K562 (cell line): Measurements from ENCODE around the gene ZSWIM4. TPM values are rescaled to one million over a fixed set of nuclear protein-coding genes. Genes with fewer than 3 reads are reported as not detected.

Experiments
- AFF1 ChIP-seq, 2 experiments: fragments of 450-650 bp; IDR thresholded peaks; 2 replicates each; pipeline ENCODE4 v1.6.1; 2018; ENCODE audit warnings: mild to moderate bottlenecking in 2 of 2, low read depth in 1 of 2; ENCODE audit not compliant: partially characterized antibody in 2 of 2
- CCNT2 ChIP-seq: IDR thresholded peaks from 2 replicates; pipeline ENCODE4 v1.6.1; 2011; ENCODE audit warnings: borderline replicate concordance, low read depth, mild to moderate bottlenecking, moderate library complexity, mixed read lengths, low read length; ENCODE audit not compliant: insufficient read length; ENCODE audit errors: extremely low read depth
- CSDE1 ChIP-seq, 2 experiments: fragments of 450-650 bp; IDR thresholded peaks; 2 replicates each; pipeline ENCODE4 v1.6.1; 2016; ENCODE audit warnings: mild to moderate bottlenecking in 1 of 2
- CXXC5 ChIP-seq: fragments of 250-450 bp; sonication (Bioruptor Pico); IDR thresholded peaks from 2 replicates; pipeline ENCODE4 v1.8.0; 2022; ENCODE audit warnings: inconsistent platforms, mild to moderate bottlenecking, moderate library complexity
- EP400 ChIP-seq: fragments of 450-650 bp; IDR thresholded peaks from 2 replicates; pipeline ENCODE4 v1.6.1; 2017; ENCODE audit warnings: antibody characterized with exemption, mild to moderate bottlenecking, moderate library complexity
- FOXK2 ChIP-seq, 2 experiments: fragments of 450-650 bp; IDR thresholded peaks in 1 of 2; conservative IDR thresholded peaks in 1 of 2; 2 replicates each; pipeline ENCODE4 v1.6.1; 2016; ENCODE audit warnings: low read depth in 2 of 2, mild to moderate bottlenecking in 1 of 2
- FOXM1 ChIP-seq, 2 experiments: fragments of 450-650 bp in 1 of 2; sonication (generic) in 1 of 2; formaldehyde crosslinking in 1 of 2; IDR thresholded peaks; 2 replicates each; pipeline versions ENCODE4 v1.6.1 to v1.9.0; 2017 to 2022; ENCODE audit warnings: low read depth in 2 of 2, mild to moderate bottlenecking in 2 of 2, missing genetic modification reagents in 1 of 2, moderate library complexity in 1 of 2
- HNRNPUL1 ChIP-seq: fragments of 200-400 bp; formaldehyde crosslinking; IDR thresholded peaks from 2 replicates; pipeline ENCODE4 v1.6.1; 2017; ENCODE audit warnings: low read length
- KDM2B ChIP-seq: fragments of 250-450 bp; sonication (Bioruptor Pico); IDR thresholded peaks from 2 replicates; pipeline ENCODE4 v1.8.0; 2021; ENCODE audit warnings: mild to moderate bottlenecking, moderate library complexity
- POU5F1 ChIP-seq: fragments of 150-350 bp; IDR thresholded peaks from 2 replicates; pipeline ENCODE4 v1.6.1; 2014; ENCODE audit warnings: borderline replicate concordance, low read length, low read depth, mild to moderate bottlenecking; ENCODE audit not compliant: partially characterized antibody
- SOX6 ChIP-seq: fragments of 450-650 bp; IDR thresholded peaks from 2 replicates; pipeline ENCODE4 v1.6.1; 2014; ENCODE audit warnings: mild to moderate bottlenecking
- SP1 ChIP-seq: sonication (generic); formaldehyde crosslinking; IDR thresholded peaks from 2 replicates; pipeline ENCODE4 v1.8.1; 2022; ENCODE audit warnings: mild to moderate bottlenecking, missing genetic modification reagents
- USF1 ChIP-seq: sonication (generic); formaldehyde crosslinking; IDR thresholded peaks from 2 replicates; pipeline ENCODE4 v1.9.0; 2022; ENCODE audit warnings: mild to moderate bottlenecking, missing genetic modification reagents
- YY1 ChIP-seq, 3 experiments: IDR thresholded peaks; 2 replicates each; pipeline ENCODE4 v1.6.1; 2011; ENCODE audit warnings: low read length in 2 of 3, mild to moderate bottlenecking in 2 of 3, moderate library complexity in 2 of 3, borderline replicate concordance in 1 of 3, control low read depth in 1 of 3, low read depth in 1 of 3; ENCODE audit not compliant: insufficient read depth in 3 of 3, insufficient replicate concordance in 2 of 3, control insufficient read depth in 1 of 3, insufficient read length in 1 of 3; ENCODE audit errors: extremely low read depth in 1 of 3
- ZEB2 ChIP-seq: fragments of 450-650 bp; IDR thresholded peaks from 2 replicates; pipeline ENCODE4 v1.6.1; 2016
- ZNF274 ChIP-seq: IDR thresholded peaks from 2 replicates; pipeline ENCODE4 v1.6.1; 2011; ENCODE audit warnings: low read depth, mild to moderate bottlenecking, low read length, moderate library complexity, borderline replicate concordance
- ZNF347 ChIP-seq: fragments of 450-650 bp; formaldehyde crosslinking; IDR thresholded peaks from 2 replicates; pipeline ENCODE4 v1.4.0; 2020; ENCODE audit warnings: low read depth, mild to moderate bottlenecking, moderate library complexity
- ZNF395 ChIP-seq: fragments of 200-800 bp; sonication (Bioruptor generic); IDR thresholded peaks from 2 replicates; pipeline ENCODE4 v1.6.1; 2017; ENCODE audit warnings: missing genetic modification characterization, missing compliant biosample characterization
- polyA plus RNA-seq, 8 experiments: library from polyadenylated mRNA; depleted of rRNA in 4 of 8; stranded (reverse) in 5 of 8; unstranded in 3 of 8; fragments of >200 nt; fragmentation: Nextera tagmentation in 2 of 8; fragmentation: Illumina TruSeq in 1 of 8; extraction: Ambion mirVana in 2 of 8; extraction: Trizol in 1 of 8; gene quantifications; 2 replicates each; pipeline versions ENCODE4 v1.2.1 to v1.2.3, GENCODE V29; 2011 to 2014; ENCODE audit warnings: inconsistent platforms in 1 of 8, missing spikeins in 1 of 8
- total RNA-seq, 7 experiments: library from RNA; depleted of rRNA in 6 of 7; stranded (reverse); fragments of >200 nt in 6 of 7; fragmentation: Illumina TruSeq in 2 of 7; extraction: Trizol in 2 of 7; gene quantifications; 2 replicates each; pipeline versions ENCODE4 v1.2.1 to v1.2.3, GENCODE V29; 2011 to 2021; ENCODE audit warnings: low replicate concordance in 1 of 7

The ZSWIM4 gene
- total and polyA plus RNA-seq, 9 of the 15 experiments (the other 6 are each of a cell fraction or from before 2014, with no cell fraction given) = 0.25 to 3.7 (median 0.79) TPM; not detected in 2

GRCh38 chr19:13774217-13775191 is 20.7 kb upstream of the ZSWIM4 start, which contains the start of gene C19orf53 (continued):
- peak; percentile 23 for TF ChIP-seq CCNT2
- 0 out of 2 replicates have a peak, but pooled peaks have one; percentile 52 for TF ChIP-seq USF1 (CRISPR knock-in tag)
- no peak for TF ChIP-seq ZNF274
- TF ChIP-seq SOX6 = peak; percentile 35
- peak; percentile 67 to 68; a peak in 3 of 4 replicates for TF ChIP-seq FOXK2 (conservative IDR thresholded peaks at IDR 0.05 in 1 of 2, IDR thresholded peaks at IDR 0.05 in 1 of 2; ENCODE audit: low read depth in 2 of 2)
- TF ChIP-seq AFF1 (IDR thresholded peaks at IDR 0.05; ENCODE audit: low read depth in 1 of 2, partially characterized antibody in 2 of 2) = peak; percentile 52 to 98
- 0 out of 2 replicates have a peak, but pooled peaks have one; percentile 20 for TF ChIP-seq ZEB2
- TF ChIP-seq CXXC5 (CRISPR knock-in tag) = peak; percentile 100
- TF ChIP-seq ZNF347 = no peak
- peak; percentile 95 for TF ChIP-seq FOXM1 (IDR thresholded peaks at IDR 0.05; ENCODE audit: low read depth)
- no peak for TF ChIP-seq FOXM1 (CRISPR knock-in tag; IDR thresholded peaks at IDR 0.05; ENCODE audit: low read depth)
- no peak for TF ChIP-seq HNRNPUL1
- TF ChIP-seq POU5F1 = peak; percentile 88
- peak; percentile 94 for TF ChIP-seq EP400
- TF ChIP-seq ZNF395 (CRISPR knock-in tag) = peak; percentile 71; the same call in 1 of the 2 replicates
- TF ChIP-seq YY1 (IDR thresholded peaks at IDR 0.05; ENCODE audit: borderline replicate concordance in 1 of 3, control insufficient read depth in 1 of 3, extremely low read depth in 1 of 3, insufficient read depth in 3 of 3, insufficient read length in 1 of 3, insufficient replicate concordance in 2 of 3, low read depth in 1 of 3, low read length in 2 of 3) = peak; percentile 32 to 90 (median 83)
- peak; percentile 94 for TF ChIP-seq SP1 (CRISPR knock-in tag)
- 0 out of 4 replicates have a peak, but pooled peaks of 1 of the 2 experiments have one; percentile 35 for TF ChIP-seq CSDE1 (IDR thresholded peaks at IDR 0.05)
- 0 out of 2 replicates have a peak, but pooled peaks have one; percentile 47 for TF ChIP-seq KDM2B (CRISPR knock-in tag)
